PC-9 (cell line): ENCODE data around the gene OPHN1.

Experiments used
- CTCF ChIP-seq: fragments of 200-600 bp; sonication (generic); conservative IDR thresholded peaks from 2 replicates; pipeline ENCODE4 v1.6.1; 2017; ENCODE audit warnings: mixed run types, antibody characterized with exemption, mild to moderate bottlenecking, moderate library complexity
- EZH2 ChIP-seq: fragments of 200-600 bp; sonication (generic); IDR thresholded peaks from 2 replicates; pipeline ENCODE4 v1.8.0; 2017; ENCODE audit warnings: antibody characterized with exemption, low read depth

DNA sequence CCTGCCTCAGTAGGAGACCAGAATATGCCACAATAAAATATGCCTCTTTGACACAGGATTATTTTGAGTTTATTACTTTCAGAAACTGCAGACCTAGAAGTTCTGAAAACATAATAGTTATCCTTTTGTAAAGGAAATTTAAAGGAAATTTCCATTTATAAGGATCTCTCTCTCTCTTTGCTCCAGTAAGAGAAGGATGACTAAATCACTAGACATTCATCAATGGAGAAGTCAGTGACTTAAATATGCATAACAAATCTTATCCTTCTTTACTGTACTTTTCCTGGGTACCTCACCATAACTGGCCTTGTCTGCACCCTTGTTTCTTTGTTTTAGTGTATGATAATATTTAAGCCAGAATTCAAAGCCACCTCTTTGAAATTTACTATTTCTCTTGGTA, 28.3 kb upstream of the OPHN1 start:
- TF ChIP-seq CTCF (no peak), EZH2 (no peak)
